Suprapubic skin (tissue), 4 donors: ENCODE results near the gene FXYD5. TPM values are rescaled to one million over a fixed set of nuclear protein-coding genes. Genes with fewer than 3 reads are reported as not detected.
"Not testable (repeated sequence)": the region's sequence is repeated elsewhere in the genome, so short reads cannot be mapped to it uniquely, and the experiment has no call there.

Source experiments
- DNase-seq, 2 donors: peaks; one replicate each; pipeline ENCODE4 v3.0.0-alpha.2; 2019; ENCODE audit warnings: low spot score in 2 of 2
- H3K27ac ChIP-seq: fragments of 200-600 bp; sonication (generic); one replicate; pipeline ENCODE4 v1.5.1; 2019
- H3K27me3 ChIP-seq: fragments of 200-600 bp; sonication (generic); one replicate; pipeline ENCODE4 v1.5.1; 2019
- H3K36me3 ChIP-seq: fragments of 200-600 bp; sonication (generic); one replicate; pipeline ENCODE4 v1.5.1; 2019
- H3K4me1 ChIP-seq: fragments of 200-600 bp; sonication (generic); one replicate; pipeline ENCODE4 v1.5.1; 2019
- H3K4me3 ChIP-seq: fragments of 200-600 bp; sonication (generic); one replicate; pipeline ENCODE4 v1.5.1; 2019; ENCODE audit warnings: mild to moderate bottlenecking
- H3K9me3 ChIP-seq: fragments of 200-600 bp; sonication (generic); one replicate; pipeline ENCODE4 v1.5.1; 2019
- EP300 ChIP-seq: sonication (generic); formaldehyde crosslinking; IDR thresholded peaks from one replicate; pipeline ENCODE4 v1.6.1; 2017; ENCODE audit warnings: antibody characterized with exemption
- POLR2A ChIP-seq, 2 donors: fragments of 450-650 bp; IDR thresholded peaks; one replicate each; pipeline ENCODE4 v1.6.1; 2017; ENCODE audit warnings: antibody characterized with exemption in 2 of 2, mild to moderate bottlenecking in 2 of 2, moderate library complexity in 2 of 2
- POLR2AphosphoS5 ChIP-seq, 3 donors: sonication (generic); formaldehyde crosslinking; IDR thresholded peaks; one replicate each; pipeline ENCODE4 v1.6.1; 2017; ENCODE audit warnings: antibody characterized with exemption in 3 of 3
- WGBS: methylation state at CpG from one replicate; pipeline ENCODE4 v1.1.5; 2018; 5-methylcytosine and 5-hydroxymethylcytosine counted together
- total RNA-seq, 4 donors: library from RNA; depleted of rRNA; stranded (reverse); fragments of >200 nt; gene quantifications; one replicate each; pipeline ENCODE4 v1.1.0, GENCODE V29; 2016
- TF ChIP-seq, protein P1 (sequence below), 2 donors: fragments of 200-600 bp in 1 of 2; fragments of 450-650 bp in 1 of 2; sonication (generic) in 1 of 2; IDR thresholded peaks; one replicate each; pipeline ENCODE4 v1.5.1; 2016 to 2019; ENCODE audit warnings: antibody characterized with exemption in 2 of 2, mild to moderate bottlenecking in 1 of 2, moderate library complexity in 1 of 2

Gene FXYD5
- total RNA-seq, 4 donors from 2014 or later = 29.8 to 64.8 (median 37.7) TPM

DNA sequence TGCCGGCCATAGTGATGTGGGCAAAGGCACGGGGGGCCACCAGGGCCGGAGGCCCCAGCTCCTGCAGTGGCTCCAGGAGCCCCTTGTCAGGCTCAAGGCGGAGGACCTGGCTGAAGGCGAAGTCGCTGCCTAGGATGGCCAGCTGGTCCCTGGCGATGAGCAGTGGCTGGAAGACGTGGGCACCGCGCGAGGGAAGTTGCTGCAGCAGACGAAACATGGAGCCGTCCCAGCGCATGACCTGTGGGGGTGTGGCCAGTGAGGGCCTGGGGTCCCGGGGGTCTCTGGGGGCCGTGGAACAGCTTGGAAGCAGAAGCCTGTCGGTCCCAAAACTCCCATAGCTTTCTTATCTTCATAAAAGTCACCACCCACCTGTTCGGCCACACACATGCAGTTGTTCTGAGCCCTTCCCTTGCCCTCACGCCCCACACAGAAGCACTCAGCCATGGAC lies 29.2 kb upstream of the FXYD5 start:
- Histone ChIP-seq H3K9me3 (no peaks in the 10 kb centered on the region), H3K36me3 (peaks cover 7% of the 10 kb centered on the region), H3K4me3 (peak overlapping the region; percentile 47), H3K27ac (peak overlapping the region; percentile 95), H3K4me1 (peaks cover 86% of the 10 kb centered on the region), H3K27me3 (no peaks in the 10 kb centered on the region)
- 70% methylated on average over 19 of the region's 19 CpGs for WGBS
- no peak for DNase-seq
- no peak for TF ChIP-seq EP300
- TF ChIP-seq, protein P1, sequence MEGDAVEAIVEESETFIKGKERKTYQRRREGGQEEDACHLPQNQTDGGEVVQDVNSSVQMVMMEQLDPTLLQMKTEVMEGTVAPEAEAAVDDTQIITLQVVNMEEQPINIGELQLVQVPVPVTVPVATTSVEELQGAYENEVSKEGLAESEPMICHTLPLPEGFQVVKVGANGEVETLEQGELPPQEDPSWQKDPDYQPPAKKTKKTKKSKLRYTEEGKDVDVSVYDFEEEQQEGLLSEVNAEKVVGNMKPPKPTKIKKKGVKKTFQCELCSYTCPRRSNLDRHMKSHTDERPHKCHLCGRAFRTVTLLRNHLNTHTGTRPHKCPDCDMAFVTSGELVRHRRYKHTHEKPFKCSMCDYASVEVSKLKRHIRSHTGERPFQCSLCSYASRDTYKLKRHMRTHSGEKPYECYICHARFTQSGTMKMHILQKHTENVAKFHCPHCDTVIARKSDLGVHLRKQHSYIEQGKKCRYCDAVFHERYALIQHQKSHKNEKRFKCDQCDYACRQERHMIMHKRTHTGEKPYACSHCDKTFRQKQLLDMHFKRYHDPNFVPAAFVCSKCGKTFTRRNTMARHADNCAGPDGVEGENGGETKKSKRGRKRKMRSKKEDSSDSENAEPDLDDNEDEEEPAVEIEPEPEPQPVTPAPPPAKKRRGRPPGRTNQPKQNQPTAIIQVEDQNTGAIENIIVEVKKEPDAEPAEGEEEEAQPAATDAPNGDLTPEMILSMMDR (IDR thresholded peaks at IDR 0.05) = no peak
- TF ChIP-seq POLR2A (IDR thresholded peaks at IDR 0.05) = no peak
- no peak for TF ChIP-seq POLR2AphosphoS5 (IDR thresholded peaks at IDR 0.05)

DNA sequence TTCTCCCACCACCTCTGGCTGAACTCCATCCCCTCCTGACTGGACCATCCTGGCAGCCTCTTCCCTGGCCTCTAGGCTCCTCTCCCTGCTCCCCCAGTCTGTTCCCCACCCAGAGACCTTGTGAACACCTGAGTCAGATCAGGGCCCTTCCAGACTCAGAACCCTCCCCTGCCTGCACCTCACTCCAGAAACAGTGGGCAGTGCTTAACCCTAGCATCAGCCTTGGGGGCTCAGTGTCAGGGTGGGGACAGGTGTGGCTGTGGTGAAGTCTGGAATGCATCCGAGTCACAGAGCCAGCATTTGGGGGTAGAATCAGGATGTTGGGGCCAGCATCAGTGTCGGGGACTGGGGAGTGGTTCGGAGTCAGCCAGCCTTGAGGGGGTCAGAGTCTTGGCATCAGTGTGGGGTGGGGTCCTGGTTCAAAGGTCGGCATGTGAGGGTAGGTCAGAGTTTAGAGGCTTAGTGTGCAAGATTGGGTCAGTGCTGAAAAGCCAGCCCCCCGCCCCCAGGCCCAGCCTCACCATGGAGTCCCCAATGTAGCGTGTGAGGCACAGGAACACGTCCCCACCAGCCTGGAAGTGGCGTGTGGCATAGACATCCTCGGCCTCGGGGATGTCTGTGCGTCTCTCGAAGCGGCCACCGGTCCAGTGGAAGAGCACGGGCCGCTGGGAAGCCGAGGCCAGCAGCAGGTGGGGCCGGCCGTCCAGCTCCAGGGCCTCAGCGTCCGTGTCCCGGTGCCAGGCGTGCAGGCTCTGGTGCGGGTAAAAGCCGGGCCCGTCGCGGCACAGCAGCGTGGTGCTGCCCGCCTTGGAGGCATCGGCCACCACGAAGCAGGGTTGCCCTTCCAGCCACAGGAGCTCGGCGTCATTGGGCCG lies 28.5 kb upstream of the FXYD5 start:
- peaks cover 85% of the 10 kb centered on the region for H3K4me1 ChIP-seq
- H3K36me3 ChIP-seq = peaks cover 7% of the 10 kb centered on the region
- peak overlapping the region; percentile 4 for H3K4me3 ChIP-seq
- H3K9me3 ChIP-seq = no peaks in the 10 kb centered on the region
- peak overlapping the region; percentile 95 for H3K27ac ChIP-seq
- no peak for DNase-seq
- no peaks in the 10 kb centered on the region for H3K27me3 ChIP-seq
- 60% methylated on average over 1 of the region's 35 CpGs for WGBS
- TF ChIP-seq POLR2A (IDR thresholded peaks at IDR 0.05) = no peak
- TF ChIP-seq, protein P1 (IDR thresholded peaks at IDR 0.05) = no peak
- TF ChIP-seq EP300 = no peak
- TF ChIP-seq POLR2AphosphoS5 (IDR thresholded peaks at IDR 0.05) = no peak

DNA sequence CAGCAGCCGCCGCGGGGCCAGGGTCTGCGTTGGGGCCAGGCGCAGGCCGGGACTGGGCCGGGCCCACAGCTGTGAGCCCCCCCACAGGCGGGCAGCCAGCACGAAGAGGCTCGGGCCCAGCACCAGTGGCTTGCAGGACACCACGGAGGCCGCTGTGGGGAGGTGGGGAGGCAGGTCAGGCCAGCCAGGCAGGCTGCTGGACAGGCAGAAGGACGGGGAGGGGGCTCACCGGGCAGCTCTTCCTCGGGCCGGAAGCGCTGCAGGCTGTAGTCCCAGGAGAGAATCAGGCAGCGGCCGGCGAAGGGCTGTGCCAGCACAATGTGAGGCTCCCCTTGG lies 27.9 kb upstream of the FXYD5 start:
- Histone ChIP-seq H3K36me3 (peaks cover 2% of the 10 kb centered on the region), H3K9me3 (no peaks in the 10 kb centered on the region), H3K27ac (peak overlapping the region; percentile 95), H3K27me3 (no peaks in the 10 kb centered on the region), H3K4me1 (peaks cover 83% of the 10 kb centered on the region), H3K4me3 (peak overlapping the region; percentile 4)
- DNase-seq = no peak
- no peak for TF ChIP-seq POLR2A (IDR thresholded peaks at IDR 0.05)
- no peak for TF ChIP-seq POLR2AphosphoS5 (IDR thresholded peaks at IDR 0.05)
- TF ChIP-seq EP300 = no peak
- TF ChIP-seq, protein P1 (IDR thresholded peaks at IDR 0.05) = no peak
- WGBS = no CpG with 5 or more reads among the region's 20 CpGs

DNA sequence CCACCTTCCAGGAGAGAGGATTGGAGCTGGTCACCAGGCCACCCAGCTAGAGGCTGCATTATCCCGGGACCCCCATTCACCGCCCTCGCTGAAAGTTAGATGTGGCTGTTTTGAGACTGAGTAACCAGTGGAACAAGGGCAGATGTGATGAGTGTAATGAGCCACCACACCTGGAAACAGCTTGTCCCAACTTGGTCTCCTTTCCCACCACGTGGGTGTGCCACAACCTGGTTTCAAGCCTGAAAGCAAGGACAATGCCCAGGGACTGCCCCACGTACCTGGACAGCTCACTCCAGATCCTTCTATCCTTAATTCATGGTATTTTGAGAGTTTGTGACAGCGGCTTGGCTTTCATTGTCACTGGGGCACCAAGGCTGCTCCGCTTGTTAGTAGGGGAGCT lies 26.7 kb upstream of the FXYD5 start:
- H3K4me1 ChIP-seq = peaks cover 70% of the 10 kb centered on the region
- H3K27me3 ChIP-seq = no peaks in the 10 kb centered on the region
- TF ChIP-seq, protein P1 (IDR thresholded peaks at IDR 0.05) = no peak
- TF ChIP-seq POLR2A (IDR thresholded peaks at IDR 0.05) = no peak
- TF ChIP-seq POLR2AphosphoS5 (IDR thresholded peaks at IDR 0.05) = no peak
- no peak for TF ChIP-seq EP300
- no peaks in the 10 kb centered on the region for H3K36me3 ChIP-seq
- DNase-seq = no peak
- H3K27ac ChIP-seq = peak overlapping the region; percentile 95
- no peak overlapping the region for H3K4me3 ChIP-seq
- 73% methylated on average over 4 of the region's 7 CpGs for WGBS
- H3K9me3 ChIP-seq = no peaks in the 10 kb centered on the region

DNA sequence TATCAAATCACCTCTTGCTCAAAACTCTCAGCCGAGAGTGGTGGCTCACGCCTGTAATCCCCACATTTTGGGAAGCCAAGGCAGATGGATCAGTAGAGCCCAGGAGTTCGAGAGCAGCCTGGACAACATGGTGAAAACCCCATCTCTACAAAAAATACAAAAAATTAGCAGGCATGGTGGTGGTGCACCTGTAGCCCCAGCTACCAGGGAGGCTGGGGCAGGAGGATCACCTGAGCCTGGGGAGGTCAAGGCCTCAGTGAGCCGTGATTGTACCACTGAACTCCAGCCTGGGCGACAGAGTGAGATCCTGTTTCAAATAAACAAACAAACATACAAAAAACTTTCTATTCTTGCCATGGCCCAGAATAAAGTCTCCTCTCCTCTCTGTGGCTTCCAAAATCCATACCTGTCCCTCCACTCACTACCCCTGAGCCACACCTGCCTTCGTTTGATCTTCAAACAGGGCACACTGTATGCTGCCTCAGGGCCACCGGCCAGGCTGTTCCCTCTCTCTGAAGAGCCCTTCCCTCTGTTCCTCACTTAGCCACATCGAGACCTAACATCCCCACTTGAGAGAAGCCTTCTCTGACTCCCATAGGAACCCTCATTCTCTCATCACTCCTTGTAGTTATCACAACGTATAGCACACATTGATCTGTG lies 26.0 kb upstream of the FXYD5 start:
- WGBS = 86% methylated on average over 9 of the region's 9 CpGs
- Histone ChIP-seq H3K27ac (peak overlapping the region; percentile 95), H3K4me1 (peaks cover 64% of the 10 kb centered on the region), H3K36me3 (no peaks in the 10 kb centered on the region), H3K9me3 (no peaks in the 10 kb centered on the region), H3K27me3 (no peaks in the 10 kb centered on the region), H3K4me3 (no peak overlapping the region)
- TF ChIP-seq POLR2A (IDR thresholded peaks at IDR 0.05) (no peak), POLR2AphosphoS5 (IDR thresholded peaks at IDR 0.05) (no peak), EP300 (no peak)
- TF ChIP-seq, protein P1 (IDR thresholded peaks at IDR 0.05) = no peak
- DNase-seq = no peak

DNA sequence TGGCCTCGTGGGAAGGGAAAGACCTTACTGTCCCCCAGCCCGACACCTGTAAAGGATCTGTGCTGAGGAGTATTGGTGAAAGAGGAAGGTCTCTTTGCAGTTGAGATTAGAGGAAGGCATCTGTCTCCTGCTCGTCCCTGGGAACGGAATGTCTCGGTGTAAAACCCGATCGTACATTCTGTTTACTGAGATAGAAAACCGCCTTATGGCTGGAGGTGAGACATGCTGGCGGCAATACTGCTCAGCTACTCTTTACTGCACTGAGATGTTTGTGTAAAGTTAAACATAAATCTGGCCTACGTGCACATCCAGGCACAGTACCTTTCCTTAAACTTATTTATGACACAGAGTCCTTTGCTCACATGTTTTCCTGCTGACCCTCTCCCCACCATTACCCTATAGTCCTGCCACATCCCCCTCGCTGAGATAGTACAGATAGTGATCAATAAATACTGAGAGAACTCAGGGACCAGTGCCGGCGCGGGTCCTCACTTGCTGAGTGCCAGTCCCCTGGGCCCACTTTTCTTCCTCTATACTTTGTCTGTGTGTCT lies 24.7 kb upstream of the FXYD5 start:
- not testable (repeated sequence) for DNase-seq, H3K27ac ChIP-seq, H3K36me3 ChIP-seq, H3K9me3 ChIP-seq, H3K4me3 ChIP-seq, H3K27me3 ChIP-seq
- WGBS = 77% methylated on average over 14 of the region's 14 CpGs
- peaks cover 53% of the 10 kb centered on the region for H3K4me1 ChIP-seq
